ENCODE results near the gene ACAD10. TPM values are rescaled to one million over a fixed set of nuclear protein-coding genes. Genes with fewer than 3 reads are reported as not detected.
A peak's percentile ranks its signal among the peaks of the same experiment; 100 is the strongest.

ACAD10 gene
- total and polyA plus RNA-seq, 3 experiments from 2014 or later, result 13.0 to 21.6 (median 20.7) TPM

- H3K36me3 ChIP-seq (ENCODE audit: insufficient read depth, low read length), result no peaks in the 10 kb centered on the region
- no peak for DNase-seq
- H3K4me1 Mint-ChIP-seq, result no peaks in the 10 kb centered on the region
- H3K27me3 Mint-ChIP-seq, result no peaks in the 10 kb centered on the region
- no peaks in the 10 kb centered on the region for H3K4me1 ChIP-seq (ENCODE audit: insufficient read depth, low read length)
- no peak overlapping the region for H3K4me3 Mint-ChIP-seq
- ChIA-PET CTCF (interaction anchor here (1.1 kb wide), 1 partner anchor 13 kb away, joined by 3 read pairs; no protein-coding TSS in a partner anchor), POLR2A (no interaction called here)
- no peaks in the 10 kb centered on the region for H3K9me3 Mint-ChIP-seq
- no peaks in the 10 kb centered on the region for H3K36me3 Mint-ChIP-seq
- H3K27ac ChIP-seq (ENCODE audit: low read depth, low read length), result no peak overlapping the region
- peak overlapping the region in 1 of 8 donors; percentile 84 for H3K27ac Mint-ChIP-seq
- H3K4me3 ChIP-seq (ENCODE audit: low read length), result no peak overlapping the region
- no peaks in the 10 kb centered on the region for H3K27me3 ChIP-seq (ENCODE audit: insufficient read depth, low read length, poor library complexity, severe bottlenecking)
- H3K9me3 ChIP-seq (ENCODE audit: low read length), result no peaks in the 10 kb centered on the region
Measured at GRCh38 chr12:111799758-111800157, 113.9 kb downstream of the ACAD10 start.

GRCh38 chr12:111803038-111803626, 117.3 kb downstream of the ACAD10 start:
- no peaks in the 10 kb centered on the region for H3K9me3 ChIP-seq (ENCODE audit: low read length)
- Mint-ChIP-seq H3K9me3 (no peaks in the 10 kb centered on the region), H3K36me3 (no peaks in the 10 kb centered on the region), H3K27me3 (no peaks in the 10 kb centered on the region), H3K4me1 (no peaks in the 10 kb centered on the region), H3K27ac (no peak overlapping the region), H3K4me3 (no peak overlapping the region)
- CTCF ChIA-PET, result interaction anchor here (0.5 kb wide), 1 partner anchor 440 kb away, joined by 3 read pairs; no protein-coding TSS in a partner anchor
- DNase-seq, result no peak
- POLR2A ChIA-PET, result no interaction called here
- H3K36me3 ChIP-seq (ENCODE audit: insufficient read depth, low read length), result no peaks in the 10 kb centered on the region
- no peaks in the 10 kb centered on the region for H3K27me3 ChIP-seq (ENCODE audit: insufficient read depth, low read length, poor library complexity, severe bottlenecking)
- no peak overlapping the region for H3K27ac ChIP-seq (ENCODE audit: low read depth, low read length)
- H3K4me1 ChIP-seq (ENCODE audit: insufficient read depth, low read length), result no peaks in the 10 kb centered on the region
- H3K4me3 ChIP-seq (ENCODE audit: low read length), result no peak overlapping the region

- Histone ChIP-seq H3K4me3 (ENCODE audit: low read length) (no peak overlapping the region), H3K27me3 (ENCODE audit: insufficient read depth, low read length, poor library complexity, severe bottlenecking) (no peaks in the 10 kb centered on the region), H3K4me1 (ENCODE audit: insufficient read depth, low read length) (no peaks in the 10 kb centered on the region), H3K27ac (ENCODE audit: low read depth, low read length) (no peak overlapping the region), H3K36me3 (ENCODE audit: insufficient read depth, low read length) (no peaks in the 10 kb centered on the region), H3K9me3 (ENCODE audit: low read length) (no peaks in the 10 kb centered on the region)
- ChIA-PET CTCF (interaction anchor here (0.8 kb wide), 1 partner anchor 9 kb away, joined by 3 read pairs; no protein-coding TSS in a partner anchor), POLR2A (no interaction called here)
- Mint-ChIP-seq H3K4me1 (no peaks in the 10 kb centered on the region), H3K9me3 (no peaks in the 10 kb centered on the region), H3K27me3 (no peaks in the 10 kb centered on the region), H3K27ac (no peak overlapping the region), H3K4me3 (no peak overlapping the region), H3K36me3 (no peaks in the 10 kb centered on the region)
- no peak for DNase-seq
Measured at GRCh38 chr12:111803851-111804250, 118.0 kb downstream of the ACAD10 start.

- H3K36me3 ChIP-seq (ENCODE audit: insufficient read depth, low read length), result no peaks in the 10 kb centered on the region
- Mint-ChIP-seq H3K9me3 (no peaks in the 10 kb centered on the region), H3K27me3 (no peaks in the 10 kb centered on the region), H3K36me3 (no peaks in the 10 kb centered on the region), H3K27ac (peak overlapping the region in 1 of 8 donors; percentile 33), H3K4me1 (no peaks in the 10 kb centered on the region), H3K4me3 (no peak overlapping the region)
- no peaks in the 10 kb centered on the region for H3K4me1 ChIP-seq (ENCODE audit: insufficient read depth, low read length)
- ChIA-PET CTCF (no interaction called here), POLR2A (no interaction called here)
- H3K9me3 ChIP-seq (ENCODE audit: low read length), result no peaks in the 10 kb centered on the region
- no peak for DNase-seq
- no peak overlapping the region for H3K27ac ChIP-seq (ENCODE audit: low read depth, low read length)
- no peaks in the 10 kb centered on the region for H3K27me3 ChIP-seq (ENCODE audit: insufficient read depth, low read length, poor library complexity, severe bottlenecking)
- no peak overlapping the region for H3K4me3 ChIP-seq (ENCODE audit: low read length)
Measured at GRCh38 chr12:111806304-111806703, 120.5 kb downstream of the ACAD10 start.

Other genes with a start within 250 kb of the ACAD10 start
- 10 to 100 TPM; 39.9 to 44.9 TPM for gene ATXN2, start 86.7 kb upstream of the ACAD10 start, total RNA-seq
- 27.7 TPM for gene ATXN2, start 86.7 kb upstream of the ACAD10 start, polyA plus RNA-seq
- gene BRAP, start 97 bp upstream of the ACAD10 start, total RNA-seq, result 10 to 100 TPM; 23.2 to 25.9 TPM
- 27.5 TPM for gene BRAP, start 97 bp upstream of the ACAD10 start, polyA plus RNA-seq
- gene ALDH2, start 80.9 kb downstream of the ACAD10 start, total RNA-seq, result 1 to 10 TPM; 1.2 to 1.4 TPM
- gene ALDH2, start 80.9 kb downstream of the ACAD10 start, polyA plus RNA-seq, result 0.45 TPM
- gene MAPKAPK5, start 156.2 kb downstream of the ACAD10 start, total RNA-seq, result 10 to 100 TPM; 69.8 to 72.1 TPM
- gene MAPKAPK5, start 156.2 kb downstream of the ACAD10 start, polyA plus RNA-seq, result 47.6 TPM

Measured in CD8-positive, alpha-beta memory T cell (primary cell).